Gastroesophageal sphincter (tissue), 3 donors: ENCODE data around the gene GAS5.

Source experiments
- CTCF ChIP-seq, 4 experiments: fragments of 200-600 bp in 2 of 4; fragments of 450-650 bp in 2 of 4; sonication (generic) in 1 of 4; IDR thresholded peaks; one replicate each; pipeline ENCODE4 v1.5.1; 2017 to 2019; ENCODE audit warnings: antibody characterized with exemption in 4 of 4, mild to moderate bottlenecking in 2 of 4, moderate library complexity in 2 of 4
- POLR2A ChIP-seq, 2 donors: fragments of 450-650 bp; IDR thresholded peaks; one replicate each; pipeline ENCODE4 v1.6.1; 2017; ENCODE audit warnings: antibody characterized with exemption in 2 of 2, mild to moderate bottlenecking in 2 of 2, moderate library complexity in 1 of 2
- POLR2AphosphoS5 ChIP-seq: sonication (generic); formaldehyde crosslinking; IDR thresholded peaks from one replicate; pipeline ENCODE4 v1.6.1; 2017; ENCODE audit warnings: antibody characterized with exemption

GRCh38 chr1:173823781-173824314 lies 43.9 kb downstream of the GAS5 start:
- no peak for TF ChIP-seq POLR2AphosphoS5
- no peak for TF ChIP-seq CTCF (IDR thresholded peaks at IDR 0.05)
- TF ChIP-seq POLR2A (IDR thresholded peaks at IDR 0.05) = no peak
